HCT116 (cell line): ENCODE results near the gene AATF. TPM values are rescaled to one million over a fixed set of nuclear protein-coding genes. Genes with fewer than 3 reads are reported as not detected.

ENCODE experiments used
- ATAC-seq: fragments of 200-7000 bp; cut with Tn5 transposase; 2 replicates; pipeline ENCODE4 v1.9.1; 2020; ENCODE audit warnings: mild to moderate bottlenecking, moderate library complexity
- BruUV-seq: library from RNA; stranded (reverse); fragments of 400-500 nt; replicated peaks from 2 replicates; lab custom pipeline; 2021; lab: Mats Ljungman, UMichigan
- CTCF ChIA-PET: fragments of 300-600 bp; sonication (Branson Sonifier 250); formaldehyde crosslinking; loops from one replicate; lab custom pipeline; 2021; ENCODE audit warnings: antibody characterized with exemption; lab: Charles Lee
- POLR2A ChIA-PET: fragments of 300-600, 350-600 bp; sonication (Branson Sonifier 250); formaldehyde crosslinking; loops from one replicate; lab custom pipeline; 2021; ENCODE audit warnings: antibody characterized with exemption; lab: Charles Lee
- RAD21 ChIA-PET, 2 experiments: fragments of 300-600 bp; sonication (Branson Sonifier 250); formaldehyde crosslinking; loops; one replicate each; lab custom pipeline; 2023; ENCODE audit warnings: low total read pairs in 2 of 2; ENCODE audit not compliant: uncharacterized antibody in 2 of 2, unreplicated experiment in 2 of 2, low non-redundant PET in 1 of 2; lab: Charles Lee
- DNase-seq: peaks from one replicate; pipeline ENCODE4 v3.0.0-alpha.2; 2010; ENCODE audit warnings: low read depth, low spot score
- H2AFZ ChIP-seq: fragments of 200-600 bp; shearing (Covaris generic), sonication (generic); 2 replicates; pipeline ENCODE4 v1.6.1; 2017; ENCODE audit warnings: low read depth, mixed run types, mixed read lengths, antibody characterized with exemption, low read length; ENCODE audit not compliant: poor library complexity, severe bottlenecking
- H3K27ac ChIP-seq: 2 replicates; pipeline ENCODE4 v1.5.1; 2012; ENCODE audit warnings: low read depth, low read length
- H3K27me3 ChIP-seq: fragments of 200-600 bp; sonication (generic); 2 replicates; pipeline ENCODE4 v1.6.1; 2016; ENCODE audit warnings: mixed run types, low read length, mixed read lengths; ENCODE audit not compliant: insufficient read depth
- H3K36me3 ChIP-seq, 2 experiments: fragments of 200-500 bp in 1 of 2; fragments of 200-600 bp in 1 of 2; sonication (Bioruptor generic) in 1 of 2; sonication (generic) in 1 of 2; 2 replicates each; pipeline versions ENCODE4 v1.5.1 to v1.6.1; 2014 to 2016; ENCODE audit warnings: low read length in 2 of 2, inconsistent platforms in 1 of 2, mixed read lengths in 1 of 2, mixed run types in 1 of 2; ENCODE audit not compliant: insufficient read depth in 2 of 2, control insufficient read depth in 1 of 2
- H3K4me1 ChIP-seq, 2 experiments: fragments of 200-600 bp in 1 of 2; sonication (generic) in 1 of 2; 2 replicates each; pipeline versions ENCODE4 v1.5.1 to v1.6.1; 2012 to 2017; ENCODE audit warnings: low read length in 2 of 2, inconsistent platforms in 1 of 2, mild to moderate bottlenecking in 1 of 2, mixed read lengths in 1 of 2, mixed run types in 1 of 2, moderate library complexity in 1 of 2; ENCODE audit not compliant: insufficient read depth in 2 of 2, control insufficient read depth in 1 of 2
- H3K4me2 ChIP-seq: fragments of 200-600 bp; sonication (generic); 2 replicates; pipeline ENCODE4 v1.6.1; 2017; ENCODE audit warnings: mixed run types, low read length, mixed read lengths
- H3K4me3 ChIP-seq, 2 experiments: fragments of 200-600 bp in 1 of 2; sonication (generic) in 1 of 2; replicated peaks in 1 of 2; 2 replicates each; pipeline ENCODE4 v1.5.1; 2011 to 2016; ENCODE audit warnings: low read length in 2 of 2, control low read depth in 1 of 2, low read depth in 1 of 2, mild to moderate bottlenecking in 1 of 2, mixed read lengths in 1 of 2, mixed run types in 1 of 2
- H3K79me2 ChIP-seq: fragments of 200-600 bp; sonication (generic); 2 replicates; pipeline ENCODE4 v1.6.1; 2017; ENCODE audit warnings: mild to moderate bottlenecking, mixed run types, low read length, moderate library complexity, mixed read lengths; ENCODE audit not compliant: insufficient read depth
- H3K9ac ChIP-seq: fragments of 200-600 bp; sonication (generic); 2 replicates; pipeline ENCODE4 v1.6.1; 2016; ENCODE audit warnings: low read length, mixed read lengths
- H3K9me2 ChIP-seq: fragments of 200-600 bp; sonication (generic), shearing (Covaris generic); 2 replicates; pipeline ENCODE4 v1.6.1; 2017; ENCODE audit warnings: mixed run types, mild to moderate bottlenecking, moderate library complexity; ENCODE audit not compliant: insufficient read depth
- H3K9me3 ChIP-seq, 2 experiments: fragments of 200-500 bp in 1 of 2; fragments of 200-600 bp in 1 of 2; sonication (Bioruptor generic) in 1 of 2; sonication (generic) in 1 of 2; 2 replicates each; pipeline ENCODE4 v1.6.1; 2014 to 2017; ENCODE audit warnings: low read length in 2 of 2, mixed read lengths in 2 of 2, inconsistent platforms in 1 of 2, low read depth in 1 of 2, mild to moderate bottlenecking in 1 of 2, mixed run types in 1 of 2, moderate library complexity in 1 of 2; ENCODE audit not compliant: control insufficient read depth in 1 of 2, insufficient read depth in 1 of 2
- H4K20me1 ChIP-seq: fragments of 200-600 bp; sonication (generic), shearing (Covaris generic); 2 replicates; pipeline ENCODE4 v1.6.1; 2017; ENCODE audit warnings: mixed run types, mild to moderate bottlenecking, moderate library complexity; ENCODE audit not compliant: insufficient read depth
- CBX3 ChIP-seq: IDR thresholded peaks from 2 replicates; pipeline ENCODE4 v1.6.1; 2012; ENCODE audit warnings: low read depth
- CEBPB ChIP-seq: IDR thresholded peaks from 2 replicates; pipeline ENCODE4 v1.6.1; 2012; ENCODE audit warnings: low read depth
- CTCF ChIP-seq, 3 experiments: fragments of 200-600 bp in 1 of 3; sonication (generic) in 1 of 3; IDR thresholded peaks in 2 of 3; conservative IDR thresholded peaks in 1 of 3; 2 replicates each; pipeline ENCODE4 v1.5.1; 2012 to 2017; ENCODE audit warnings: low read depth in 2 of 3, low read length in 2 of 3, antibody characterized with exemption in 1 of 3, borderline replicate concordance in 1 of 3, control low read depth in 1 of 3, mild to moderate bottlenecking in 1 of 3, mixed read lengths in 1 of 3, mixed run types in 1 of 3, moderate library complexity in 1 of 3; ENCODE audit not compliant: insufficient read depth in 1 of 3
- ELF1 ChIP-seq: IDR thresholded peaks from 2 replicates; pipeline ENCODE4 v1.6.1; 2012; ENCODE audit warnings: low read depth, borderline replicate concordance
- EZH2 ChIP-seq: fragments of 200-600 bp; sonication (generic); IDR thresholded peaks from 2 replicates; pipeline ENCODE4 v1.6.1; 2017; ENCODE audit warnings: antibody characterized with exemption, mixed run types
- EZH2phosphoT487 ChIP-seq: fragments of 200-600 bp; IDR thresholded peaks from 2 replicates; pipeline ENCODE4 v1.6.1; 2018; ENCODE audit warnings: antibody characterized with exemption, borderline replicate concordance
- JUND ChIP-seq: IDR thresholded peaks from 2 replicates; pipeline ENCODE4 v1.6.1; 2012
- MAX ChIP-seq: IDR thresholded peaks from 2 replicates; pipeline ENCODE4 v1.6.1; 2012
- POLR2A ChIP-seq: IDR thresholded peaks from 2 replicates; pipeline ENCODE4 v1.7.0; 2011; ENCODE audit warnings: borderline replicate concordance; ENCODE audit not compliant: insufficient read depth, insufficient read length; ENCODE audit errors: extremely low read depth
- POLR2AphosphoS5 ChIP-seq: IDR thresholded peaks from 2 replicates; pipeline ENCODE4 v1.6.1; 2011; ENCODE audit warnings: mild to moderate bottlenecking, low read depth, low read length, moderate library complexity
- RAD21 ChIP-seq: IDR thresholded peaks from 2 replicates; pipeline ENCODE4 v1.6.1; 2012; ENCODE audit warnings: low read depth, mild to moderate bottlenecking
- REST ChIP-seq: IDR thresholded peaks from 2 replicates; pipeline ENCODE4 v1.6.1; 2012; ENCODE audit warnings: low read depth
- SRF ChIP-seq: IDR thresholded peaks from 2 replicates; pipeline ENCODE4 v1.6.1; 2012; ENCODE audit warnings: low read depth
- ZNF274 ChIP-seq: fragments of 200-500 bp; sonication (Bioruptor generic); IDR thresholded peaks from 2 replicates; pipeline ENCODE4 v1.6.1; 2014; ENCODE audit warnings: mild to moderate bottlenecking, low read depth, low read length, inconsistent platforms
- intact Hi-C: fragments of 100-400 bp; cut with micrococcal nuclease; formaldehyde crosslinking; loops from 2 replicates; pipeline ENCODE4 v1.10.0; 2022
- total RNA-seq: library from RNA; stranded (reverse); gene quantifications from one replicate; pipeline ENCODE4 v1.2.1, GENCODE V29; 2021; ENCODE audit not compliant: unreplicated experiment
- TF ChIP-seq, protein P1 (sequence below): IDR thresholded peaks from 2 replicates; pipeline ENCODE4 v1.6.1; 2012

AATF gene
- total RNA-seq, 1 experiment from 2014 or later: 105 TPM

DNA sequence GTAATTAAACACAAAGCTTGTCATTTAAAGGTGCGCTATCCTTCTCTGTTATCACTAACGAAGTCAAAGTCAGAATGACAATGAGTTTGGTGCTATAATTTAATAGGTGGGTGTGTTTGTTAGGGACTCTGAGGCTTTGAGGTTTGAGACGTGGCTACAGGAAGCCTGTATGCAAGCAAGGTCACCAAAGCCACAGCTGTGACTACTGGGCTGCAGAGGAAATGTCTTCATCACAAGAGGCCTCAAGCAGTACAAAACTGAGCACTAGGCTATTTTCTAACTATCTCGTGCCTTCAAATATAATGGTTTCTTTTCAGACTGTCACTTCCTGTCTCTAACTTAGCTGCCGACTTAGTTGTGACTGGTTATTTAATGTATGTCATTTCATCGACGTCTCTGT, 141.2 kb downstream of the AATF start:
- RAD21 ChIA-PET: no interaction called here
- CTCF ChIA-PET: no interaction called here
- no peak overlapping the region for H3K4me2 ChIP-seq
- H4K20me1 ChIP-seq: no peaks in the 10 kb centered on the region
- H3K79me2 ChIP-seq: no peaks in the 10 kb centered on the region
- no peaks in the 10 kb centered on the region for H3K27me3 ChIP-seq
- H3K9me3 ChIP-seq: no peaks in the 10 kb centered on the region
- no TSS peak for BruUV-seq
- no peak overlapping the region for H3K27ac ChIP-seq
- no peak overlapping the region for H3K9ac ChIP-seq
- no peaks in the 10 kb centered on the region for H3K4me1 ChIP-seq
- TF ChIP-seq EZH2phosphoT487: no peak
- TF ChIP-seq ELF1: no peak
- no peak for TF ChIP-seq EZH2
- no peak for TF ChIP-seq REST
- no peak for TF ChIP-seq CEBPB
- TF ChIP-seq ZNF274: no peak
- TF ChIP-seq SRF: no peak
- TF ChIP-seq JUND: no peak
- no peak for TF ChIP-seq POLR2AphosphoS5
- TF ChIP-seq POLR2A: no peak
- TF ChIP-seq, protein P1, sequence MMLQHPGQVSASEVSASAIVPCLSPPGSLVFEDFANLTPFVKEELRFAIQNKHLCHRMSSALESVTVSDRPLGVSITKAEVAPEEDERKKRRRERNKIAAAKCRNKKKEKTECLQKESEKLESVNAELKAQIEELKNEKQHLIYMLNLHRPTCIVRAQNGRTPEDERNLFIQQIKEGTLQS: no peak
- no peak for TF ChIP-seq CTCF (IDR thresholded peaks at IDR 0.05 in 2 of 3, conservative IDR thresholded peaks at IDR 0.05 in 1 of 3; ENCODE audit: borderline replicate concordance in 1 of 3, insufficient read depth in 1 of 3, low read depth in 2 of 3, low read length in 2 of 3)
- TF ChIP-seq RAD21: no peak
- TF ChIP-seq MAX: no peak
- TF ChIP-seq CBX3: no peak
- H3K4me3 ChIP-seq: no peak overlapping the region
- DNase-seq: no peak
- no peak overlapping the region for H2AFZ ChIP-seq
- no peaks in the 10 kb centered on the region for H3K9me2 ChIP-seq
- H3K36me3 ChIP-seq: peaks cover 21 to 39% of the 10 kb centered on the region in 2 experiments; a peak in 3 of 4 replicates
- POLR2A ChIA-PET: no interaction called here
- ATAC-seq: no peak
- intact Hi-C loops: no loop called here
